ENCODE results near the gene E2F8.
"Not testable (repeated sequence)": the region's sequence is repeated elsewhere in the genome, so short reads cannot be mapped to it uniquely, and the experiment has no call there.

Gene E2F8

DNA sequence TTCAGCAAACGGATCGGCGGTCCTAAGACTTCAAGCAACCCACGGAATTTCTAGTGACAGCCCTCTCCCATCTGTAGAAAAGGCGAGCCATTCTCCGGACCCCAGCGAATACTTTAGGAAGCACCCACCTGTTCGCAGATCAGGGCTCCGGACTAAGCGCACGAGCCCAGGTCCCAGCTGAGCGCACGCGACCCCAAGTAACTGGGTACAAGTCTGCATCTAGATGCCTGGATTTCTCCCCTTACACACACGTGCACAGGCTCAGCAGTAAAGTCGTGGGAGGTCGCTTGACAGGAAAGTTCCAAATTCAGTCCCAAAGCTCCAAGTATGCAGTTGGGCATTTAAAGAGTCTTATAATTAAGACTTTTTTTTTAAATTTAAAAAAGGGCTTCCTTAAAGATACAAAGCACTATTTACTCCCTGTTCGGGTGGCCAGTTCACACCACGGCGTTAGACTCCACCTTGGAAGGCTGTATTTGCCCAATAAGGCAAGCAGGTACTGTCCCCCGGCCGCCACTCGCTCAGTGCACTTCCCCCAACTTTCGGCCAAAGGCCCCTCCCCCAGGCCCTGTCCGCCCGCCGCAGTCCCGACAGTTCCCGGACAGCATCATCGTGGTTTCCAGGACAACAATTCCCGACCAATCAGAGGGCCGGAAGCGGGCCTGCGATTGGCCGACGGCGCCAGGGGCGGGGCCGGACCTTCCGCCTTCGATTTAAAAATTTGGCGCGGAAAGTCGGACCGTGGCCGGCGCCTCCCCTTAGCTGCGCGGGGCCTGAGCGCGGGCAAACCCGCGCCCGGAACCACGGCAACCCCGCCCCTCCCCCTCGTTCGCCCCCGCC, at the start of gene E2F8:
Gene E2F8 (minus strand): TSS at position 526 of the 840 bp plus-strand sequence. CDS start 824 bp downstream, outside the sequence.
- peak; percentile 88 to 92 for DNase-seq (ENCODE audit: extremely low read depth in 1 of 2, low read depth in 1 of 2)

- no peak for DNase-seq (ENCODE audit: extremely low read depth in 1 of 2, low read depth in 1 of 2)
These were observed 49.6 kb upstream of the E2F8 start for GRCh38 chr11:19290356-19290755.

GRCh38 chr11:19288256-19288655, 47.5 kb upstream of the E2F8 start:
- DNase-seq (ENCODE audit: extremely low read depth in 1 of 2, low read depth in 1 of 2), result no peak

DNA sequence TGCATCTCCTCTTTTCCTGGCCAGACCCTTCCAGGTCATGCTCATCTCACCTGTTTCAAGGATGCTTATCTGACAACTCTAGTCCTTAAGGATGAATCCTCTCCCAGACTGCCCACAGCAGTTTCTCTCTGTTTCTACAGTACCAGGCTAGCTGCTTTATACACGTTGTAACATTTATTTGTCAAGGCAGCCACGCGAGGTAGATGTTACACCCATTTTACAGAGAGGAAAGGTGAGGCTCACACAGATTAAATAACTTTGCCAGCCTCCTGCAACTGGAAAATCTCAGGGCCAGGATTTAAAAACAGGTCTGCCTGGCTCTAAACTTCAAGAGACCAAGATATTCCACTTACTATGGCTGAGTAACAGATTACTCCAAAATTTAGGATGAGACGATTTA, 45.7 kb upstream of the E2F8 start:
- no peak for DNase-seq (ENCODE audit: extremely low read depth in 1 of 2, low read depth in 1 of 2)

- no peak for DNase-seq (ENCODE audit: extremely low read depth in 1 of 2, low read depth in 1 of 2)
These were observed 44.1 kb upstream of the E2F8 start for GRCh38 chr11:19284881-19285280.

GRCh38 chr11:19283991-19284390, 43.2 kb upstream of the E2F8 start:
- no peak for DNase-seq (ENCODE audit: extremely low read depth in 1 of 2, low read depth in 1 of 2)

- no peak for DNase-seq (ENCODE audit: extremely low read depth in 1 of 2, low read depth in 1 of 2)
These were observed 40.8 kb upstream of the E2F8 start for GRCh38 chr11:19281555-19281954.

DNA sequence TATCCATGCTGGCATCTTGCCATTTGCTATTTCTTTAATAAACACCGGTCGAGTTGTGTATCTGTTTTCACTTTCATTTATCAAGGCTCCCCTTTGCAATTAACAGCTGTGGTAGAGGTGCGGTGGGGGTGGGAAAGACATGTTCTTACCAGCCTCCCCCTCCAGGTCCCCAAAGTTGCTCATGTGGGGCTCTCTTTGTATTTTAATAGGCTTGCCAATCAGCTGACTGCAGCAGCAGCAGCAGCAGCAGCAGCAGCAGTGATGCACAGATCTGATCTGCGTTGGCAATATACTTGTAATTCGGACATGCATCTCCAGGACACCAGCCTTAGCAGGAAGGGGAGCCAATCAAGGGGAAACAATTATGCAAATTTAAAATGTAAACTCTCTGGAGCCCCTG, 40.3 kb upstream of the E2F8 start:
- no peak for DNase-seq (ENCODE audit: extremely low read depth in 1 of 2, low read depth in 1 of 2)

DNA sequence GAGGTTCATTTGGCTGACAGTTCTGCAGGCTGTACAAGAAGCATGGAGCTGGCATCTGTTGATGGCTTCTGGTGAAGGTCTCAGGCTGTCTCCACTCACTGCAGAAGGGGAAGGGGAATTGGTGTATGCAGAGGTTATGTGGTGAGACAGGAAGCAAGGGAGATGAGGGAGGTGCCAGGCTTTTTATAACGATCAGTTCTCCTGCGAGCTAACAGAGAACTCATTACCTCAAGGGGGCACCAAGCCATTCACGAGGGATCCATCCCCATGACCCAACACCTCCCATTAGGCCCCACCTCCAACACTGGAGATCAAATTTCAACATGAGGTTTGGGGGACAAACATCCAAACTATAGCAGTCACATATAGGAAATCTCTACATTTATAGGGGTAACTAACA, 38.7 kb upstream of the E2F8 start:
- DNase-seq (ENCODE audit: extremely low read depth in 1 of 2, low read depth in 1 of 2), result no peak

DNA sequence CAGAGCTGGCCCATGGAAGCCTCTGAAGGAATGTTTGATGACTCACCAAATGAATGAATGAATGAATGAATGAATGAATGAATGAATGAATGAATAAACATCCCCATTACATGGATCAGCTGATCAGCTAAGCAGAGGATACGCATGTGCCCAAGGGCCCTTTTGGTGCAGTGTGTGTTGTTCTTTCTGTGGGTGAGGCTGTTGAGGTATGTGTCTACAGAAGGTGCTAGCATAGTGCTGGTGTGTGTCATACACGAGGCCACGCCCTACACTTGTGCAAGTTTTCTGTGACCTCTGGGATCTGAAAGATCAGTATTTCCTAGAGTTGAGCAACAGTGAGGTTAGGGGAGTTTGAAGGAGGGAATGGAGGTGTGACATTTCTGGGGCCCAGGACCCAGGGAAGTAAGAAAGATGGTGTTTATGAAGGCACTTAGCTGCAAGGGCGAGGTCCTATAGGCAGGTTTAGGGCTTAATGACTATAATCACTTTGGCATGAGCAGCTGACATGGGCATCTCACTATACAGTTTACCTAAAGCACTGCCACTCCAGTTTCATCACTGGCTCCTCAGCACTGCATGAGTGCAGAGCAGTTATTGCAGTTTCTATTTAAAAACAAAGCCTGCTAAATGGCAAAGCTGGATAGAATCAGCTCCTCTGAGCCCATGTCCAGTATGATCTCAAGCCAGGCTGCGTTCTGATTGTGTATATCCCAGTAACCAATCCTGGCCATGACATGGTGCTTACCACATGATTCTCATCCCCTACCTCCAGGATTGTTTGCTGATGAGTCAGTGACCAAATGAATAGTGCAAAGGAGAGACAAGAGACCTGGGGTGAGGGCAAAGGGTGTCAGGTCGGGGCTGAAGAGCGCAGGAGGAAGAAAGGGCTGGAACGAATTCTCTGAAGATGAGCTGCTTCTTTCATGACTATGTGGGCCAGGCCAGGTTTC, 36.4 kb upstream of the E2F8 start:
- no peak for DNase-seq (ENCODE audit: extremely low read depth in 1 of 2, low read depth in 1 of 2)

- DNase-seq (ENCODE audit: extremely low read depth in 1 of 2, low read depth in 1 of 2), result no peak
These were observed 34.8 kb upstream of the E2F8 start for GRCh38 chr11:19275496-19275895.

DNA sequence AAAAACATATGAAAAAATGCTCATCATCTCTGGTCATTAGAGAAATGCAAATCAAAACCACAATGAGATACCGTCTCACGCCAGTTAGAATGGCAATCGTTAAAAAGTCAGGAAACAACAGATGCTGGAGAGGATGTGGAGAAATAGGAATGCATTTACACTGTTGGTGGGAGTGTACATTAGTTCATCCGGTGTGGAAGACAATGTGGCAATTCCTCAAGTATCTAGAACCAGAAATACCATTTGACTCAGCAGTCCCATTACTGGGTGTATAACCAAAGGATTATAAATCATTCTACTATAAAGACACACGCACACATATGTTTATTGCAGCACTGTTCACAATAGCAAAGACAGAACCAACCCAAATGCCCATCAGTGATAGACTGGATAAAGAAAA, 32.5 kb upstream of the E2F8 start:
- not testable (repeated sequence) for DNase-seq (ENCODE audit: extremely low read depth in 1 of 2, low read depth in 1 of 2)

- DNase-seq (ENCODE audit: extremely low read depth in 1 of 2, low read depth in 1 of 2), result no peak
These were observed 28.2 kb upstream of the E2F8 start for GRCh38 chr11:19268909-19269308.

DNA sequence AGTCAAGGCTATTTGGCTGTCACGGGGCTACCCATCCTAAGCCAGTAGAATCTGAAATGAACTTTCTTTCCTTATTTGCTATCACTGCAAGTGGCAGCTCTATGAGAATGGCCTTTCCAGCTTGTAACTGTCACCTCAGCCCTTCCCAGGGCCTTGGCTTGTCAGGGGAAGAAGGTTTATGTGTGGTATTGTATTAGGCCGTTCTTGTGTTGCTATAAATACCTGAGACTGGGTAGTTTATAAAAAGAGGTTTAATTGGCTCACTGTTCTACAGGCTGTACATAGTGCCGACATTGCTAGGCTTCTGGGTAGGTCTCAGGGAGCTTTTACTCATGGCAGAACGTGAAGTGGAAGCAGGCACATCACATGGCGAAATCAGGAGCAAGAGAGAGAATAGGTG, 26.8 kb upstream of the E2F8 start:
- DNase-seq (ENCODE audit: extremely low read depth in 1 of 2, low read depth in 1 of 2), result no peak

- no peak for DNase-seq (ENCODE audit: extremely low read depth in 1 of 2, low read depth in 1 of 2)
These were observed 22.6 kb upstream of the E2F8 start for GRCh38 chr11:19263333-19263732.

- DNase-seq (ENCODE audit: extremely low read depth in 1 of 2, low read depth in 1 of 2), result peak in 1 of 2 donors; percentile 28
These were observed 19.0 kb upstream of the E2F8 start for GRCh38 chr11:19259487-19260345.

DNA sequence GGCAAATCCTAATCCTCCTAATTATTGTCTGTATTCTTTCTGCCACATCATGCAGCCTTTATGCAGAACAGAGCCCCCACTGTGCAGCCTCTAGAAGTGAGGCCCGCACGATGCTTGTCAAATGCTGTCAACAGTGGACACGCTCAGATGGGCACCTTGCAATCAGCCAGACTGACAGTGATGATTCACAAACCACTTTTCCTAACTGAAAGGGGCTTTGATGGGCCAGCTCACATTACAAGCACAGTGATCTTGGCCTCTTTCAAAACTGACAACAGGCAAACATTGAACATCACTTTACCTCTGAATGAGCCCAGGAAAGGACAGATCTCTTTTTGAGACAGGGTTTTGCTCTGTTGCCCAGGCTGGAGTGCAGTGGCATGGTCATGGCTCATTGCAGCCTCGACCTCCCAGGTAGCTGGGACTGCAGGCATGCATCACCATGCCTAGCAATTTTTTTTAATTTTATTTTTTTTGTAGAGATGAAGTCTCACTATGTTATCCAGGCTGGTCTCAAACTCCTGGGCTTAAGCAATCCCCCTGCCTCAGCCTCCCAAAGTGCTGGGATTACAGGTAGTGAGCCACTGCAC, 18.0 kb upstream of the E2F8 start:
- no peak for DNase-seq (ENCODE audit: extremely low read depth in 1 of 2, low read depth in 1 of 2)

DNA sequence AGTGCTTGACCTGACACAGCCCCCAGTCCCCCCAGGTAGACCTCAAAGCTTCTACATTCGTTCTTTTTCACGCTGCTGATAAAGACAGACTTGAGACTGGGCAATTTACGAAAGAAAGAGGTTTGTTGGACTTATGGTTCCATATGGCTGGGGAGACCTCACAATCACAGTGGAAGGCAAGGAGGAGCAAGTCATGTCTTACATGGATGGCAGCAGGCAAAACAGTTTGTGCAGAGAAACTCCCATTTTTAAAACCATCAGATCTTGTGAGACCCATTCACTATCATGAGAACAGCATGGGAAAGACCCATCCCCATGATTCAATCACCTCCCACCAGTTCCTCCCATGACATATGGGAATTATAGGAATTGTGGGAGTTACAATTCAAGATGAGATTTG, 13.7 kb upstream of the E2F8 start:
- not testable (repeated sequence) for DNase-seq (ENCODE audit: extremely low read depth in 1 of 2, low read depth in 1 of 2)

GRCh38 chr11:19253817-19254216, 13.1 kb upstream of the E2F8 start:
- no peak for DNase-seq (ENCODE audit: extremely low read depth in 1 of 2, low read depth in 1 of 2)

- DNase-seq (ENCODE audit: extremely low read depth in 1 of 2, low read depth in 1 of 2), result no peak
These were observed 12.5 kb upstream of the E2F8 start for GRCh38 chr11:19253153-19253745.
